ENCODE data around the gene NEGR1.

Gene NEGR1

GRCh38 chr1:72230746-72231145 lies 51.6 kb downstream of the NEGR1 start:
- no peak for DNase-seq (ENCODE audit: low spot score)

- no peak for DNase-seq (ENCODE audit: low spot score)
These were observed 52.4 kb downstream of the NEGR1 start for GRCh38 chr1:72229893-72230292.

GRCh38 chr1:72227667-72228066 lies 54.7 kb downstream of the NEGR1 start:
- DNase-seq (ENCODE audit: low spot score): no peak

GRCh38 chr1:72224506-72224905 lies 57.8 kb downstream of the NEGR1 start:
- DNase-seq (ENCODE audit: low spot score): no peak

GRCh38 chr1:72221811-72222210 lies 60.5 kb downstream of the NEGR1 start:
- no peak for DNase-seq (ENCODE audit: low spot score)

GRCh38 chr1:72218141-72218739 lies 64.1 kb downstream of the NEGR1 start:
- no peak for DNase-seq (ENCODE audit: low spot score)

- no peak for DNase-seq (ENCODE audit: low spot score)
These were observed 75.3 kb downstream of the NEGR1 start for GRCh38 chr1:72207059-72207458.

GRCh38 chr1:72202761-72203160 lies 79.6 kb downstream of the NEGR1 start:
- DNase-seq (ENCODE audit: low spot score): no peak

GRCh38 chr1:72197786-72198185 lies 84.6 kb downstream of the NEGR1 start:
- no peak for DNase-seq (ENCODE audit: low spot score)

- peak; percentile 24 for DNase-seq (ENCODE audit: low spot score)
These were observed 95.5 kb downstream of the NEGR1 start for GRCh38 chr1:72186733-72187307.

GRCh38 chr1:72184099-72184701 lies 98.1 kb downstream of the NEGR1 start:
- no peak for DNase-seq (ENCODE audit: low spot score)

- no peak for DNase-seq (ENCODE audit: low spot score)
These were observed 99.5 kb downstream of the NEGR1 start for GRCh38 chr1:72182859-72183258.

GRCh38 chr1:72178266-72178665 lies 104.1 kb downstream of the NEGR1 start:
- DNase-seq (ENCODE audit: low spot score): peak; percentile 1

- DNase-seq (ENCODE audit: low spot score): no peak
These were observed 104.6 kb downstream of the NEGR1 start for GRCh38 chr1:72177711-72178110.

- no peak for DNase-seq (ENCODE audit: low spot score)
These were observed 112.1 kb downstream of the NEGR1 start for GRCh38 chr1:72170246-72170645.

- no peak for DNase-seq (ENCODE audit: low spot score)
These were observed 115.9 kb downstream of the NEGR1 start for GRCh38 chr1:72166426-72166825.

- DNase-seq (ENCODE audit: low spot score): no peak
These were observed 131.8 kb downstream of the NEGR1 start for GRCh38 chr1:72150508-72150907.

- DNase-seq (ENCODE audit: low spot score): no peak
These were observed 140.5 kb downstream of the NEGR1 start for GRCh38 chr1:72141875-72142274.

GRCh38 chr1:72140222-72140621 lies 142.1 kb downstream of the NEGR1 start:
- DNase-seq (ENCODE audit: low spot score): peak; percentile 7

GRCh38 chr1:72137656-72138055 lies 144.7 kb downstream of the NEGR1 start:
- DNase-seq (ENCODE audit: low spot score): no peak

- DNase-seq (ENCODE audit: low spot score): no peak
These were observed 152.5 kb downstream of the NEGR1 start for GRCh38 chr1:72129869-72130268.

- no peak for DNase-seq (ENCODE audit: low spot score)
These were observed 160.0 kb downstream of the NEGR1 start for GRCh38 chr1:72122099-72122880.

- DNase-seq (ENCODE audit: low spot score): no peak
These were observed 162.8 kb downstream of the NEGR1 start for GRCh38 chr1:72119491-72119890.
